Smooth muscle cell of the umbilical artery (primary cell): Measurements from ENCODE around the gene ZBTB14. TPM values are rescaled to one million over a fixed set of nuclear protein-coding genes. Genes with fewer than 3 reads are reported as not detected.

Experiments used
- total RNA-seq: library from RNA; depleted of rRNA; stranded (reverse); fragments of >200 nt; gene quantifications from 2 replicates; pipeline ENCODE4 v1.2.3, GENCODE V29; 2014

The ZBTB14 gene
- 10.2 and 11.0 TPM in 2 replicates for total RNA-seq

GRCh38 chr18:5295231-5295920, at the start of gene ZBTB14:
TSS of gene ZBTB14 (minus strand) at chr18:5295726. CDS start at chr18:5293246, 2,480 bp downstream.

Other genes starting within 250 kb of the ZBTB14 start
- not detected in 2 replicates for gene AKAIN1, start 98.5 kb downstream of the ZBTB14 start, total RNA-seq
- gene EPB41L3, start 248.3 kb upstream of the ZBTB14 start, total RNA-seq, result 1.0 and 3.6 TPM in 2 replicates